H1 (cell line): ENCODE measurements around the gene WDR7. TPM values are rescaled to one million over a fixed set of nuclear protein-coding genes. Genes with fewer than 3 reads are reported as not detected.

Source experiments
- CBX5 ChIP-seq: fragments of 300-800, 300-1000 bp; sonication (generic); IDR thresholded peaks from 2 replicates; pipeline ENCODE4 v1.7.1; 2016; ENCODE audit warnings: antibody characterized with exemption, low read length, low read depth
- KDM1A ChIP-seq: fragments of 200-600, 300-600 bp; sonication (generic); IDR thresholded peaks from 2 replicates; pipeline ENCODE4 v1.7.1; 2016; ENCODE audit warnings: mild to moderate bottlenecking, low read length, borderline replicate concordance
- PHF8 ChIP-seq: fragments of 200-600 bp; sonication (generic); conservative IDR thresholded peaks from 2 replicates; pipeline ENCODE4 v1.7.1; 2012; ENCODE audit warnings: low read depth, mild to moderate bottlenecking, inconsistent platforms, low read length, moderate library complexity
- SRF ChIP-seq: IDR thresholded peaks from 2 replicates; pipeline ENCODE4 v1.6.1; 2011; ENCODE audit warnings: mild to moderate bottlenecking, low read depth, low read length, moderate library complexity
- YY1 ChIP-seq: IDR thresholded peaks from 2 replicates; pipeline ENCODE4 v1.6.1; 2011; ENCODE audit warnings: low read depth, mild to moderate bottlenecking, low read length
- polyA plus RNA-seq, 7 experiments: library from polyadenylated mRNA; depleted of rRNA in 3 of 7; stranded (reverse) in 5 of 7; unstranded in 2 of 7; fragments of >200 nt in 5 of 7; fragments of 200-250 nt in 2 of 7; gene quantifications; 1 replicate in 5 of 7; 2 replicates in 1 of 7; 4 replicates in 1 of 7; pipeline versions ENCODE4 v1.2.1 to v1.2.3, GENCODE V29; 2011 to 2013; ENCODE audit warnings: missing spikeins in 2 of 7, mixed read lengths in 2 of 7
- total RNA-seq: library from RNA; stranded (reverse); fragmentation: NEBNext Ultra II Directional; extraction: Animal tissue kit (Norgen Biotek cat#: 25700); gene quantifications from 2 replicates; pipeline ENCODE4 v1.2.1, GENCODE V29; 2021
- TF ChIP-seq, protein P1 (sequence below): fragments of 300-600 bp; sonication (generic); IDR thresholded peaks from 2 replicates; pipeline ENCODE4 v1.7.1; 2012; ENCODE audit warnings: low read length, moderate library complexity, mild to moderate bottlenecking, inconsistent platforms; ENCODE audit not compliant: insufficient replicate concordance
- TF ChIP-seq, protein P2 (sequence below): IDR thresholded peaks from 2 replicates; pipeline ENCODE4 v1.6.1; 2012; ENCODE audit warnings: inconsistent platforms

Gene WDR7
- total and polyA plus RNA-seq, 2 of the 8 experiments (the other 6 are each of a cell fraction or from before 2014, with no cell fraction given) = 5.5 to 15.2 TPM

- TF ChIP-seq, protein P1, sequence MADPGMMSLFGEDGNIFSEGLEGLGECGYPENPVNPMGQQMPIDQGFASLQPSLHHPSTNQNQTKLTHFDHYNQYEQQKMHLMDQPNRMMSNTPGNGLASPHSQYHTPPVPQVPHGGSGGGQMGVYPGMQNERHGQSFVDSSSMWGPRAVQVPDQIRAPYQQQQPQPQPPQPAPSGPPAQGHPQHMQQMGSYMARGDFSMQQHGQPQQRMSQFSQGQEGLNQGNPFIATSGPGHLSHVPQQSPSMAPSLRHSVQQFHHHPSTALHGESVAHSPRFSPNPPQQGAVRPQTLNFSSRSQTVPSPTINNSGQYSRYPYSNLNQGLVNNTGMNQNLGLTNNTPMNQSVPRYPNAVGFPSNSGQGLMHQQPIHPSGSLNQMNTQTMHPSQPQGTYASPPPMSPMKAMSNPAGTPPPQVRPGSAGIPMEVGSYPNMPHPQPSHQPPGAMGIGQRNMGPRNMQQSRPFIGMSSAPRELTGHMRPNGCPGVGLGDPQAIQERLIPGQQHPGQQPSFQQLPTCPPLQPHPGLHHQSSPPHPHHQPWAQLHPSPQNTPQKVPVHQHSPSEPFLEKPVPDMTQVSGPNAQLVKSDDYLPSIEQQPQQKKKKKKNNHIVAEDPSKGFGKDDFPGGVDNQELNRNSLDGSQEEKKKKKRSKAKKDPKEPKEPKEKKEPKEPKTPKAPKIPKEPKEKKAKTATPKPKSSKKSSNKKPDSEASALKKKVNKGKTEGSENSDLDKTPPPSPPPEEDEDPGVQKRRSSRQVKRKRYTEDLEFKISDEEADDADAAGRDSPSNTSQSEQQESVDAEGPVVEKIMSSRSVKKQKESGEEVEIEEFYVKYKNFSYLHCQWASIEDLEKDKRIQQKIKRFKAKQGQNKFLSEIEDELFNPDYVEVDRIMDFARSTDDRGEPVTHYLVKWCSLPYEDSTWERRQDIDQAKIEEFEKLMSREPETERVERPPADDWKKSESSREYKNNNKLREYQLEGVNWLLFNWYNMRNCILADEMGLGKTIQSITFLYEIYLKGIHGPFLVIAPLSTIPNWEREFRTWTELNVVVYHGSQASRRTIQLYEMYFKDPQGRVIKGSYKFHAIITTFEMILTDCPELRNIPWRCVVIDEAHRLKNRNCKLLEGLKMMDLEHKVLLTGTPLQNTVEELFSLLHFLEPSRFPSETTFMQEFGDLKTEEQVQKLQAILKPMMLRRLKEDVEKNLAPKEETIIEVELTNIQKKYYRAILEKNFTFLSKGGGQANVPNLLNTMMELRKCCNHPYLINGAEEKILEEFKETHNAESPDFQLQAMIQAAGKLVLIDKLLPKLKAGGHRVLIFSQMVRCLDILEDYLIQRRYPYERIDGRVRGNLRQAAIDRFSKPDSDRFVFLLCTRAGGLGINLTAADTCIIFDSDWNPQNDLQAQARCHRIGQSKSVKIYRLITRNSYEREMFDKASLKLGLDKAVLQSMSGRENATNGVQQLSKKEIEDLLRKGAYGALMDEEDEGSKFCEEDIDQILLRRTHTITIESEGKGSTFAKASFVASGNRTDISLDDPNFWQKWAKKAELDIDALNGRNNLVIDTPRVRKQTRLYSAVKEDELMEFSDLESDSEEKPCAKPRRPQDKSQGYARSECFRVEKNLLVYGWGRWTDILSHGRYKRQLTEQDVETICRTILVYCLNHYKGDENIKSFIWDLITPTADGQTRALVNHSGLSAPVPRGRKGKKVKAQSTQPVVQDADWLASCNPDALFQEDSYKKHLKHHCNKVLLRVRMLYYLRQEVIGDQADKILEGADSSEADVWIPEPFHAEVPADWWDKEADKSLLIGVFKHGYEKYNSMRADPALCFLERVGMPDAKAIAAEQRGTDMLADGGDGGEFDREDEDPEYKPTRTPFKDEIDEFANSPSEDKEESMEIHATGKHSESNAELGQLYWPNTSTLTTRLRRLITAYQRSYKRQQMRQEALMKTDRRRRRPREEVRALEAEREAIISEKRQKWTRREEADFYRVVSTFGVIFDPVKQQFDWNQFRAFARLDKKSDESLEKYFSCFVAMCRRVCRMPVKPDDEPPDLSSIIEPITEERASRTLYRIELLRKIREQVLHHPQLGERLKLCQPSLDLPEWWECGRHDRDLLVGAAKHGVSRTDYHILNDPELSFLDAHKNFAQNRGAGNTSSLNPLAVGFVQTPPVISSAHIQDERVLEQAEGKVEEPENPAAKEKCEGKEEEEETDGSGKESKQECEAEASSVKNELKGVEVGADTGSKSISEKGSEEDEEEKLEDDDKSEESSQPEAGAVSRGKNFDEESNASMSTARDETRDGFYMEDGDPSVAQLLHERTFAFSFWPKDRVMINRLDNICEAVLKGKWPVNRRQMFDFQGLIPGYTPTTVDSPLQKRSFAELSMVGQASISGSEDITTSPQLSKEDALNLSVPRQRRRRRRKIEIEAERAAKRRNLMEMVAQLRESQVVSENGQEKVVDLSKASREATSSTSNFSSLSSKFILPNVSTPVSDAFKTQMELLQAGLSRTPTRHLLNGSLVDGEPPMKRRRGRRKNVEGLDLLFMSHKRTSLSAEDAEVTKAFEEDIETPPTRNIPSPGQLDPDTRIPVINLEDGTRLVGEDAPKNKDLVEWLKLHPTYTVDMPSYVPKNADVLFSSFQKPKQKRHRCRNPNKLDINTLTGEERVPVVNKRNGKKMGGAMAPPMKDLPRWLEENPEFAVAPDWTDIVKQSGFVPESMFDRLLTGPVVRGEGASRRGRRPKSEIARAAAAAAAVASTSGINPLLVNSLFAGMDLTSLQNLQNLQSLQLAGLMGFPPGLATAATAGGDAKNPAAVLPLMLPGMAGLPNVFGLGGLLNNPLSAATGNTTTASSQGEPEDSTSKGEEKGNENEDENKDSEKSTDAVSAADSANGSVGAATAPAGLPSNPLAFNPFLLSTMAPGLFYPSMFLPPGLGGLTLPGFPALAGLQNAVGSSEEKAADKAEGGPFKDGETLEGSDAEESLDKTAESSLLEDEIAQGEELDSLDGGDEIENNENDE = no peak
- TF ChIP-seq KDM1A (no peak), SRF (no peak), CBX5 (no peak), PHF8 (no peak), YY1 (no peak)
- TF ChIP-seq, protein P2, sequence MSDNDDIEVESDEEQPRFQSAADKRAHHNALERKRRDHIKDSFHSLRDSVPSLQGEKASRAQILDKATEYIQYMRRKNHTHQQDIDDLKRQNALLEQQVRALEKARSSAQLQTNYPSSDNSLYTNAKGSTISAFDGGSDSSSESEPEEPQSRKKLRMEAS = no peak
Observed at GRCh38 chr18:56890632-56891031, 239.5 kb downstream of the WDR7 start (continued).
